Mesendoderm (in vitro differentiated cells): ENCODE measurements around the gene BTBD19.
"Not testable (repeated sequence)": the region's sequence is repeated elsewhere in the genome, so short reads cannot be mapped to it uniquely, and the experiment has no call there.

Experiments used
- DNase-seq: peaks from one replicate; pipeline ENCODE4 v3.0.0; 2013
- H2AK5ac ChIP-seq: 2 replicates; pipeline ENCODE4 v1.6.1; 2013; ENCODE audit warnings: low read length, inconsistent platforms
- H2BK120ac ChIP-seq: 2 replicates; pipeline ENCODE4 v1.6.1; 2013; ENCODE audit warnings: low read depth, mild to moderate bottlenecking, low read length, moderate library complexity, mixed read lengths
- H2BK15ac ChIP-seq: replicated peaks from 2 replicates; pipeline ENCODE4 v1.6.1; 2013; ENCODE audit warnings: low read depth, mild to moderate bottlenecking, moderate library complexity
- H2BK5ac ChIP-seq: 2 replicates; pipeline ENCODE4 v1.6.1; 2013; ENCODE audit warnings: low read length, inconsistent platforms
- H3K18ac ChIP-seq: 2 replicates; pipeline ENCODE4 v1.6.1; 2013; ENCODE audit warnings: mild to moderate bottlenecking, low read length, mixed read lengths
- H3K23ac ChIP-seq: one replicate; pipeline ENCODE4 v1.6.1; 2013; ENCODE audit warnings: low read length
- H3K27ac ChIP-seq: 2 replicates; pipeline ENCODE4 v1.5.1; 2013; ENCODE audit warnings: low read depth, mild to moderate bottlenecking, inconsistent platforms, low read length, moderate library complexity
- H3K27me3 ChIP-seq: 2 replicates; pipeline ENCODE4 v1.6.1; 2013; ENCODE audit warnings: low read length, control low read depth, mild to moderate bottlenecking, inconsistent platforms; ENCODE audit not compliant: insufficient read depth, poor library complexity
- H3K36me3 ChIP-seq: 2 replicates; pipeline ENCODE4 v1.6.1; 2013; ENCODE audit warnings: low read length, inconsistent platforms; ENCODE audit not compliant: control insufficient read depth, insufficient read depth
- H3K4ac ChIP-seq: one replicate; pipeline ENCODE4 v1.6.1; 2013; ENCODE audit warnings: low read depth, mild to moderate bottlenecking, low read length, moderate library complexity
- H3K4me1 ChIP-seq: 2 replicates; pipeline ENCODE4 v1.6.1; 2013; ENCODE audit warnings: low read depth, low read length, inconsistent platforms; ENCODE audit not compliant: control insufficient read depth
- H3K4me2 ChIP-seq: 2 replicates; pipeline ENCODE4 v1.6.1; 2013; ENCODE audit warnings: low read length
- H3K4me3 ChIP-seq: 2 replicates; pipeline ENCODE4 v1.5.1; 2013; ENCODE audit warnings: mild to moderate bottlenecking, low read length
- H3K56ac ChIP-seq: one replicate; pipeline ENCODE4 v1.6.1; 2013; ENCODE audit warnings: low read length
- H3K79me1 ChIP-seq: 2 replicates; pipeline ENCODE4 v1.6.1; 2013; ENCODE audit warnings: low read length, inconsistent platforms
- H3K79me2 ChIP-seq: 2 replicates; pipeline ENCODE4 v1.6.1; 2013; ENCODE audit warnings: mild to moderate bottlenecking, low read length; ENCODE audit not compliant: control insufficient read depth, insufficient read depth
- H3K9ac ChIP-seq: 2 replicates; pipeline ENCODE4 v1.6.1; 2013; ENCODE audit warnings: low read length, inconsistent platforms
- H4K5ac ChIP-seq: one replicate; pipeline ENCODE4 v1.6.1; 2013; ENCODE audit warnings: low read length
- H4K8ac ChIP-seq: one replicate; pipeline ENCODE4 v1.6.1; 2013; ENCODE audit warnings: low read depth, mild to moderate bottlenecking, control low read depth, low read length, moderate library complexity
- WGBS: extraction: QIAGEN DNeasy Blood & Tissue Kit; methylation state at CpG from one replicate; pipeline ENCODE4 v1.1.7; 2013; ENCODE audit warnings: low lambda C conversion rate, missing lambda C conversion rate; ENCODE audit not compliant: insufficient coverage; ENCODE audit errors: extremely low coverage; 5-methylcytosine and 5-hydroxymethylcytosine counted together

Gene BTBD19

DNA sequence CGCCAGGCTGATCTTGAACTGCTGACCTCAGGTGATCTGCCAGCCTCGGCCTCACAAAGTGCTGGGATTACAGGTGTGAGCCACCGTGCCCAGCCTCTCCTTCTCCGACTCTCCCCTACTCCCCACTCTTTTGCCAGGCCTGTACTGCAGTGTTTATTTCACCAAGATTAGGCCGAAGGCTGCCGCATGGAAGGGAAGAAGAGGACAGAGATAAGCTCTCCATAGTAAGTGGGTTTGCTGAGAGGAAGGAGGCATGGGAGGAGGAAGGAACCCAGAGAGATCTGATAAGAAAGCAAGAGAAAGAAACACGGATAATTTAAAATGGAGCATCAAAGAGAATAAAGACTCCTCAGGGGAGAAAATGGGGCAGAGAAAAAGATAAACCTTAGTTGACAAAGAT, 26.0 kb downstream of the BTBD19 start:
- H4K5ac ChIP-seq = no peak overlapping the region
- H4K8ac ChIP-seq = no peak overlapping the region
- no CpG with 5 or more reads among the region's 7 CpGs for WGBS
- H3K9ac ChIP-seq = no peak overlapping the region
- H3K27ac ChIP-seq = no peak overlapping the region
- H3K56ac ChIP-seq = no peak overlapping the region
- DNase-seq = no peak
- no peaks in the 10 kb centered on the region for H3K27me3 ChIP-seq
- no peak overlapping the region for H2BK15ac ChIP-seq
- H2BK5ac ChIP-seq = no peak overlapping the region
- H3K79me2 ChIP-seq = no peaks in the 10 kb centered on the region
- H3K79me1 ChIP-seq = no peaks in the 10 kb centered on the region
- H3K4me2 ChIP-seq = no peak overlapping the region
- H2BK120ac ChIP-seq = no peak overlapping the region
- H3K4me3 ChIP-seq = no peak overlapping the region
- no peak overlapping the region for H3K4ac ChIP-seq
- H3K18ac ChIP-seq = no peak overlapping the region
- no peak overlapping the region for H3K23ac ChIP-seq
- H3K36me3 ChIP-seq = no peaks in the 10 kb centered on the region
- no peak overlapping the region for H2AK5ac ChIP-seq
- H3K4me1 ChIP-seq = no peaks in the 10 kb centered on the region

DNA sequence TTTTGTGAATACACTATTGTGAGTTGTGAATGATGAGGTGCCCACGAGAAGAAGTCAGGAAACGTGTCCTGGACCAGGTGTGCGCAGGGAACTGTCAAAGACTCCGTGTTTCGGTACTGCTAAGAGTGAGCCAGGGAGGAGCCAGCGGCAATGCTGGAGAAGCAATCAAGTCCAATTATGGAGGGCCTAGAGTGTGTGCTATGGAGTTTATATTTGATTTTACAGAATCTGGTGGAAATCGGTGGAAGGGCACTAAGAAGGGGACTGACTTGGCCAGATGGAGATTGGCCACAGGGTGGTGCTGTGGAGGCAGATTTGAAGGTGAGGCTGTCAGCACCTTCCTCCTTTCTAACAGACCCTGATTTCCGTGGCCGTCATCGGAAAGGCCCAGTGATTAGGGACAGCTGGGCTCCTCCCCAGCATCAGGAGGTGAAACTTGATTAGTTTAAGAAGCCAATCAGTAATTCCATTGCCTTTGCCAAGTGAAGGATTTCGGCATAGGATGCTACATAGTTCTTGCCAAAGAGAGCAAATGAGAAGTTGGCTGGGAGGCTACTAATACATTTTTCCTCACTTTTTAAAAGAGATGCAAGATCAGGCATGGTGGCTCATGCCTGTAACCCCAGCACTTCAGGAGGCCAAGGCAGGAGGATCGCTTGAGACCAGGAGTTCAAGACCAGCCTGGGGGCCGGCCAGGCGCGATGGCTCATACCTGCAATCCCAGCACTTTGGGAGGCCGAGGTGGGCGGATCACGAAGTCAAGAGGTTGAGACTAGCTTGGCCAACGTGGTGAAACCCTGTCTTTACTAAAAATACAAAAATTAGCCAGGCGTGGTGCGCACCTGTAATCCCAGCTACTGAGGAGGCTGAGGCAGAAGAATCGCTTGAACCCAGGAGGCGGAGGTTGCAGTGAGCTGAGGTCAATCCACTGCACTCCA, 27.7 kb downstream of the BTBD19 start:
- H3K9ac ChIP-seq = no peak overlapping the region
- H3K27ac ChIP-seq = no peak overlapping the region
- no peak overlapping the region for H3K4me2 ChIP-seq
- DNase-seq = peak; percentile 91
- no peak overlapping the region for H4K8ac ChIP-seq
- H3K18ac ChIP-seq = no peak overlapping the region
- no peaks in the 10 kb centered on the region for H3K36me3 ChIP-seq
- H3K4me1 ChIP-seq = no peaks in the 10 kb centered on the region
- no peak overlapping the region for H4K5ac ChIP-seq
- H2AK5ac ChIP-seq = no peak overlapping the region
- H2BK15ac ChIP-seq = no peak overlapping the region
- no peaks in the 10 kb centered on the region for H3K79me2 ChIP-seq
- no peak overlapping the region for H3K23ac ChIP-seq
- no peak overlapping the region for H3K4ac ChIP-seq
- no peak overlapping the region for H2BK120ac ChIP-seq
- H3K27me3 ChIP-seq = no peaks in the 10 kb centered on the region
- no peak overlapping the region for H2BK5ac ChIP-seq
- no CpG with 5 or more reads among the region's 23 CpGs for WGBS
- H3K4me3 ChIP-seq = no peak overlapping the region
- H3K56ac ChIP-seq = no peak overlapping the region
- H3K79me1 ChIP-seq = no peaks in the 10 kb centered on the region

DNA sequence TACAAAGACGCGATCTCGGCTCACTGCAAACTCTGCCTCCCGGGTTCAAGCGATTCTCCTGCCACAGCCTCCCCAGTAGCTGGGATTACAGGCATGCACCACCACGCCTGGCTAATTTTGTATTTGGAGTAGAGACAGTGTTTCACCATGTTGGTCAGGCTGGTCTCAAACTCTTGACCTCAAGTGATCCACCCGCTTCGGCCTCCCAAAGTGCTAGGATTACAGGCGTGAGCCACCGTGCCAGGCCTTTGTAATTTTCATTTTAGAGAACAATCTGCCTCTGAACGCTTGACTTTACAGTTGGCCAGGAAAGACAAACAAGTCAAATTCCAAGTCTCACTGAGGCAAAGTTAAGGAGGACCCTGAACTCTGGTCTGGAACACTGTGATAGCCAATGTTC, 30.0 kb downstream of the BTBD19 start:
- H2BK5ac ChIP-seq, H3K4me3 ChIP-seq, H3K79me1 ChIP-seq, H3K4me1 ChIP-seq, H4K8ac ChIP-seq, H3K23ac ChIP-seq, H4K5ac ChIP-seq, H3K18ac ChIP-seq, H3K4ac ChIP-seq, H2BK15ac ChIP-seq, DNase-seq, H3K56ac ChIP-seq, H2BK120ac ChIP-seq, H2AK5ac ChIP-seq, H3K27me3 ChIP-seq, H3K27ac ChIP-seq, H3K4me2 ChIP-seq, H3K79me2 ChIP-seq, H3K9ac ChIP-seq, H3K36me3 ChIP-seq: not testable (repeated sequence)
- WGBS = no CpG with 5 or more reads among the region's 11 CpGs

DNA sequence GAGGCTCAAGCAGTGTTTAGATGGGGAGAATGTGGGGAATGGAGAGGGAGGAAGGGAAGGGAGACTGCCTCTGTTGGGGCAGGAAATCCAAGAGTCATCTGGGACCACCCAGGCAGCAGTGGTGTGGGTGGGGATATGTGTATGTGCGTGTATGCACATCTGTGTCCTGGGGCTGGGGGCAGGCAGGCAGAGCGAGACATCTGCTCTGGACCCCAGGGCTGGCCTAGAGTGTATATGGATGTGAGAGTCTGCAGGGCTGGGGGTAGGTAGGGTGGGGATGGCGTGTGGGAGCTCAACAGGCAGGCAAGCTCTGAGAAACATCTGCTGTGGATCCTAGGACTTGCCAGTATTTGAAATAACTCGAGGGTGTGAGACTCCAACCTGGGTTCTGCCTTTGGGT, 31.3 kb downstream of the BTBD19 start:
- Histone ChIP-seq H2BK5ac (no peak overlapping the region), H3K4me3 (no peak overlapping the region), H3K4ac (no peak overlapping the region), H2AK5ac (no peak overlapping the region), H2BK120ac (no peak overlapping the region), H3K4me2 (no peak overlapping the region), H3K4me1 (no peaks in the 10 kb centered on the region), H3K23ac (no peak overlapping the region), H4K5ac (no peak overlapping the region), H3K27me3 (no peaks in the 10 kb centered on the region), H3K79me2 (no peaks in the 10 kb centered on the region), H3K36me3 (no peaks in the 10 kb centered on the region), H4K8ac (no peak overlapping the region), H3K18ac (no peak overlapping the region), H2BK15ac (no peak overlapping the region), H3K56ac (no peak overlapping the region), H3K79me1 (no peaks in the 10 kb centered on the region), H3K27ac (no peak overlapping the region), H3K9ac (no peak overlapping the region)
- WGBS = no CpG with 5 or more reads among the region's 4 CpGs
- DNase-seq = no peak

DNA sequence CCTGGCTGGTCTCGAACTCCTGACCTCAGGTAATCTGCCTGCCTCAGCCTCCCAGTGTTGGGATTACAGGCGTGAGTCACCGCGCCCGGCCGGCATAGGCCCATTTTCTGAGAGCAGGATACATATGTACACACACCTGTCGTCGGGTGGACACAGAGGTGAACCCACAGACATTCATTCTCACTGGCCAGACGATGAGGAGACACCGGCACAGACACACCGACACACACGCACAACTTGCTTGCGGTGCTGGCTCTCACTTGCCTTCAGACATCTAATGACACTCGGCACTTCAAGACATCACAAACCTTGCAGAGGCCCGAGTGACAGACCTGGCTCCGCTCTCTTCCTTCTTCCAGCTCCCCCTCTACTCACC, 34.2 kb downstream of the BTBD19 start:
- Histone ChIP-seq H4K8ac (no peak overlapping the region), H3K4ac (no peak overlapping the region), H3K27ac (no peak overlapping the region), H3K23ac (no peak overlapping the region), H2BK5ac (no peak overlapping the region), H2AK5ac (no peak overlapping the region), H3K4me1 (no peaks in the 10 kb centered on the region), H3K56ac (peak overlapping the region; percentile 79), H3K4me2 (peak overlapping the region; percentile 56), H2BK15ac (no peak overlapping the region), H3K18ac (no peak overlapping the region), H3K27me3 (no peaks in the 10 kb centered on the region), H4K5ac (no peak overlapping the region), H3K79me1 (no peaks in the 10 kb centered on the region), H2BK120ac (no peak overlapping the region), H3K79me2 (no peaks in the 10 kb centered on the region), H3K4me3 (peak overlapping the region; percentile 38), H3K9ac (peak overlapping the region; percentile 53), H3K36me3 (no peaks in the 10 kb centered on the region)
- no CpG with 5 or more reads among the region's 16 CpGs for WGBS
- DNase-seq = peak; percentile 40
